ENCODE results near the gene ARHGAP8. TPM values are rescaled to one million over a fixed set of nuclear protein-coding genes. Genes with fewer than 3 reads are reported as not detected.
A peak's percentile ranks its signal among the peaks of the same experiment; 100 is the strongest.

Gene ARHGAP8
- 0.98 TPM for total RNA-seq

- ATAC-seq: peak; percentile 32
- no peak for DNase-seq (ENCODE audit: low spot score)
These were observed at the start of gene ARHGAP8 for GRCh38 chr22:44752285-44753188. Gene ARHGAP8, plus strand, starts transcription at chr22:44752575. Its CDS starts 33,953 bp downstream, at chr22:44786528.

GRCh38 chr22:44703255-44703870 is 49.0 kb upstream of the ARHGAP8 start:
- ATAC-seq: no peak
- no peak for DNase-seq (ENCODE audit: low spot score)

- ATAC-seq: no peak
- no peak for DNase-seq (ENCODE audit: low spot score)
These were observed 48.0 kb upstream of the ARHGAP8 start for GRCh38 chr22:44704159-44705021.

- ATAC-seq: no peak
- DNase-seq (ENCODE audit: low spot score): no peak
These were observed 47.4 kb upstream of the ARHGAP8 start for GRCh38 chr22:44705022-44705297.

- DNase-seq (ENCODE audit: low spot score) (no peak), ATAC-seq (no peak)
These were observed 45.9 kb upstream of the ARHGAP8 start for GRCh38 chr22:44706488-44706887.

- DNase-seq (ENCODE audit: low spot score) (no peak), ATAC-seq (no peak)
These were observed 45.2 kb upstream of the ARHGAP8 start for GRCh38 chr22:44707178-44707577.

- no peak for ATAC-seq
These were observed 44.6 kb upstream of the ARHGAP8 start for GRCh38 chr22:44707752-44708151.

GRCh38 chr22:44709881-44710392 is 42.4 kb upstream of the ARHGAP8 start:
- ATAC-seq: no peak
- no peak for DNase-seq (ENCODE audit: low spot score)

More at GRCh38 chr22:44707752-44708151, 44.6 kb upstream of the ARHGAP8 start:
- no peak for DNase-seq (ENCODE audit: low spot score)

- ATAC-seq: peak; percentile 10
These were observed 41.7 kb upstream of the ARHGAP8 start for GRCh38 chr22:44710474-44711240.

GRCh38 chr22:44711241-44711560 is 41.2 kb upstream of the ARHGAP8 start:
- no peak for ATAC-seq
- DNase-seq (ENCODE audit: low spot score): no peak

More at GRCh38 chr22:44710474-44711240, 41.7 kb upstream of the ARHGAP8 start:
- no peak for DNase-seq (ENCODE audit: low spot score)

- ATAC-seq (peak; percentile 33), DNase-seq (ENCODE audit: low spot score) (no peak)
These were observed 40.5 kb upstream of the ARHGAP8 start for GRCh38 chr22:44711690-44712555.

- no peak for ATAC-seq
- DNase-seq (ENCODE audit: low spot score): no peak
These were observed 39.4 kb upstream of the ARHGAP8 start for GRCh38 chr22:44712962-44713361.

- peak; percentile 64 for ATAC-seq
- DNase-seq (ENCODE audit: low spot score): no peak
These were observed 37.5 kb upstream of the ARHGAP8 start for GRCh38 chr22:44714703-44715350.

- ATAC-seq (no peak), DNase-seq (ENCODE audit: low spot score) (no peak)
These were observed 34.0 kb upstream of the ARHGAP8 start for GRCh38 chr22:44718418-44718817.

GRCh38 chr22:44719586-44720368 is 32.6 kb upstream of the ARHGAP8 start:
- ATAC-seq: peak; percentile 52
- no peak for DNase-seq (ENCODE audit: low spot score)

GRCh38 chr22:44721213-44721612 is 31.2 kb upstream of the ARHGAP8 start:
- ATAC-seq (no peak), DNase-seq (ENCODE audit: low spot score) (no peak)

- no peak for ATAC-seq
- DNase-seq (ENCODE audit: low spot score): no peak
These were observed 29.8 kb upstream of the ARHGAP8 start for GRCh38 chr22:44722611-44723010.

GRCh38 chr22:44723801-44724200 is 28.6 kb upstream of the ARHGAP8 start:
- ATAC-seq: peak; percentile 46
- DNase-seq (ENCODE audit: low spot score): no peak

All from left lobe of liver (tissue), 2 donors.